AG04450 (cell line): ENCODE results near the gene ERC1. TPM values are rescaled to one million over a fixed set of nuclear protein-coding genes. Genes with fewer than 3 reads are reported as not detected.
A peak's percentile ranks its signal among the peaks of the same experiment; 100 is the strongest.

ENCODE experiments used
- CTCF ChIA-PET: fragments of 300-600, 350-600 bp; formaldehyde crosslinking; extraction: SDS; loops from one replicate; lab custom pipeline; 2022; ENCODE audit warnings: antibody characterized with exemption, inconsistent platforms; lab: Charles Lee
- POLR2A ChIA-PET: fragments of 350-600 bp; formaldehyde crosslinking; extraction: SDS; loops from one replicate; lab custom pipeline; 2021; ENCODE audit warnings: antibody characterized with exemption, inconsistent platforms; lab: Yijun Ruan, JAX
- DNase-seq: peaks from one replicate; pipeline ENCODE4 v3.0.0-alpha.2; 2011; ENCODE audit warnings: low read depth, low spot score
- H3K27ac ChIP-seq: one replicate; pipeline ENCODE4 v1.5.1; 2012; ENCODE audit warnings: low read depth, low read length, control low read depth
- H3K27me3 ChIP-seq: one replicate; pipeline ENCODE4 v1.6.0; 2012; ENCODE audit warnings: low read length; ENCODE audit not compliant: control insufficient read depth, insufficient read depth
- H3K4me3 ChIP-seq: 2 replicates; pipeline ENCODE4 v1.5.1; 2011; ENCODE audit warnings: mild to moderate bottlenecking, low read depth, low read length, control low read depth
- H3K9me3 ChIP-seq: 2 replicates; pipeline ENCODE4 v1.5.1; 2012; ENCODE audit warnings: low read length; ENCODE audit not compliant: control insufficient read depth, insufficient read depth
- CTCF ChIP-seq: IDR thresholded peaks from 2 replicates; pipeline ENCODE4 v1.5.1; 2011; ENCODE audit warnings: low read depth, low read length, control low read depth, inconsistent platforms
- polyA plus RNA-seq: library from polyadenylated mRNA; depleted of rRNA; stranded (reverse); fragments of >200 nt; gene quantifications from 2 replicates; pipeline ENCODE4 v1.2.3, GENCODE V29; 2011

ERC1 gene
- polyA plus RNA-seq, 1 experiment = 28.6 TPM

GRCh38 chr12:1533205-1533601, 542.2 kb downstream of the ERC1 start:
- no peak; the same call in 1 of the 2 replicates for TF ChIP-seq CTCF
- POLR2A ChIA-PET = interaction anchor here (1.1 kb wide), 1 partner anchor 60 kb away, joined by 3 read pairs; no protein-coding TSS in a partner anchor
- H3K9me3 ChIP-seq = no peaks in the 10 kb centered on the region
- no peak for DNase-seq
- no peaks in the 10 kb centered on the region for H3K27me3 ChIP-seq
- H3K4me3 ChIP-seq = no peak overlapping the region
- H3K27ac ChIP-seq = no peak overlapping the region
- CTCF ChIA-PET = interaction anchor here (1.1 kb wide), 1 partner anchor 416 kb away, joined by 4 read pairs; no protein-coding TSS in a partner anchor

- Histone ChIP-seq H3K27me3 (no peaks in the 10 kb centered on the region), H3K9me3 (no peaks in the 10 kb centered on the region), H3K4me3 (peak overlapping the region; percentile 27; the same call in 1 of the 2 replicates), H3K27ac (no peak overlapping the region)
- CTCF ChIA-PET = interaction anchor here (2.5 kb wide), 1 partner anchor 416 kb away, joined by 8 read pairs; no protein-coding TSS in a partner anchor
- POLR2A ChIA-PET = interaction anchor here (0.5 to 0.6 kb wide), 2 partner anchors 46 to 584 kb away, joined by 3 read pairs; partner anchors contain the start of gene RAD52
- no peak for DNase-seq
- TF ChIP-seq CTCF = no peak
These were observed 542.7 kb downstream of the ERC1 start for GRCh38 chr12:1533602-1534304.

- no peak for TF ChIP-seq CTCF
- no peaks in the 10 kb centered on the region for H3K27me3 ChIP-seq
- H3K27ac ChIP-seq = no peak overlapping the region
- H3K9me3 ChIP-seq = no peaks in the 10 kb centered on the region
- ChIA-PET POLR2A (interaction anchor here (0.5 to 2.0 kb wide), 2 partner anchors 47 to 61 kb away, joined by 3 to 5 read pairs; no protein-coding TSS in a partner anchor), CTCF (interaction anchor here (2.5 kb wide), 1 partner anchor 417 kb away, joined by 8 read pairs; no protein-coding TSS in a partner anchor)
- no peak overlapping the region for H3K4me3 ChIP-seq
- DNase-seq = no peak
These were observed 543.7 kb downstream of the ERC1 start for GRCh38 chr12:1534748-1535147.

DNA sequence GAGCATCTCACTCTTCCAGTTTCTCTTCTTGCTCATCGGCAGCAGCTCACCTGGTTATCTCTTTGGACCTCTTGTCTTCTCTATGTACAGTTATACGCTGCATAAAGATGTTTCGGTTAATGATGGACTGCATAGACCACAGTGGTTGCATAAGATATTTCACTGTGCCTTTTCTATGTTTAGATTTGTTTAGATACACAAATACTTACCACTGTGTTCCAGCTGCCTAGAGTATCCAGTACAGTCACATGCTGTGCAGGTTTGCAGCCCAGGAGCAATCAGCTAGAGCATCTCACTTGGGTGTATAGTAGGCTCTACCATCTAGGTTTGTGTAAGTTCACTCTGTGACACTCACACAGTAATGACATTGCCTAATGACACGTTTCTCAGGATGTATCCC, 545.8 kb downstream of the ERC1 start:
- ChIA-PET CTCF (no interaction called here), POLR2A (interaction anchor here (0.5 kb wide), 1 partner anchor 43 kb away, joined by 3 read pairs; no protein-coding TSS in a partner anchor)
- Histone ChIP-seq H3K4me3 (no peak overlapping the region), H3K27me3 (no peaks in the 10 kb centered on the region), H3K9me3 (no peaks in the 10 kb centered on the region), H3K27ac (no peak overlapping the region)
- no peak for TF ChIP-seq CTCF
- no peak for DNase-seq

DNA sequence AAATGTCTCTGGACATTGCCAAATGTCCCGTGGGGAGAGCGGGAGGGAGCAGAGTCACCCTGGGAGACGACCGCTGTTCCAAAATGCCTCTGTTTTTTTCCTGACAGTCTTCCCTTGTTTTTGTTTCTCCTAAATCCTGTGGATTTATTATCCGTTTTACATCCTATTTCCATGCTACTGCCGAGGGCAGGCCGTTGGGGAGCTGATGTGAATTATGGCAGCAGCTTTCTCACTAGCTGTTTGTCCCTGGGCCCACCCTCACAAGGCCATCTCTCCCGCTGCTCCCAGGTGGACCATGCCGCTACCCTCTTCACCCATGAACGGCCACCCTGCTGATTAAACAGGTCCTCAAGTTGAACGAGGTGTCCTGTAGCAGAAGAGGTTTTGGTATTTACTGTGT, 548.1 kb downstream of the ERC1 start:
- CTCF ChIA-PET = no interaction called here

More for the DNA sequence above, 548.1 kb downstream of the ERC1 start:
- H3K27ac ChIP-seq = no peak overlapping the region
- no peaks in the 10 kb centered on the region for H3K9me3 ChIP-seq
- no peak for TF ChIP-seq CTCF
- no peak overlapping the region for H3K4me3 ChIP-seq
- DNase-seq = no peak
- POLR2A ChIA-PET = no interaction called here
- H3K27me3 ChIP-seq = no peaks in the 10 kb centered on the region
